Parathyroid adenoma (tissue), 2 donors: ENCODE results near the gene SAMM50.

Source experiments
- H2AFZ ChIP-seq: fragments of 300-600 bp; sonication (generic); one replicate; pipeline ENCODE4 v1.7.0; 2017; ENCODE audit warnings: antibody characterized with exemption, mild to moderate bottlenecking
- H3K27ac ChIP-seq: fragments of 300-600 bp; sonication (generic); one replicate; pipeline ENCODE4 v1.7.0; 2017
- H3K27me3 ChIP-seq: fragments of 300-600 bp; sonication (generic); one replicate; pipeline ENCODE4 v1.7.0; 2017; ENCODE audit warnings: low read length; ENCODE audit not compliant: control insufficient read depth, insufficient read depth
- H3K36me3 ChIP-seq: fragments of 300-600 bp; sonication (generic); one replicate; pipeline ENCODE4 v1.7.0; 2017; ENCODE audit warnings: low read length; ENCODE audit not compliant: control insufficient read depth, insufficient read depth
- H3K4me1 ChIP-seq: fragments of 300-600 bp; sonication (generic); one replicate; pipeline ENCODE4 v1.7.0; 2017; ENCODE audit warnings: control low read depth
- H3K4me2 ChIP-seq: fragments of 300-600 bp; sonication (generic); one replicate; pipeline ENCODE4 v1.7.0; 2017; ENCODE audit warnings: low read length
- H3K4me3 ChIP-seq: fragments of 300-600 bp; sonication (generic); one replicate; pipeline ENCODE4 v1.7.0; 2017; ENCODE audit warnings: low read depth, low read length
- H3K79me2 ChIP-seq: fragments of 300-600 bp; sonication (generic); one replicate; pipeline ENCODE4 v1.7.0; 2017; ENCODE audit warnings: control low read depth
- H3K9ac ChIP-seq: fragments of 300-600 bp; sonication (generic); one replicate; pipeline ENCODE4 v1.7.0; 2017; ENCODE audit warnings: mild to moderate bottlenecking
- H3K9me3 ChIP-seq: fragments of 300-600 bp; sonication (generic); one replicate; pipeline ENCODE4 v1.7.0; 2017; ENCODE audit warnings: low read length; ENCODE audit not compliant: control insufficient read depth
- CTCF ChIP-seq: fragments of 300-600 bp; sonication (generic); IDR thresholded peaks from one replicate; pipeline ENCODE4 v1.7.0; 2017; ENCODE audit warnings: antibody characterized with exemption, mild to moderate bottlenecking
- donor health status: primary hyperparathyroidism.

SAMM50 gene

GRCh38 chr22:43911351-43911750 is 43.9 kb upstream of the SAMM50 start:
- no peak for TF ChIP-seq CTCF
- Histone ChIP-seq H3K9me3 (no peaks in the 10 kb centered on the region), H3K9ac (no peak overlapping the region), H3K79me2 (no peaks in the 10 kb centered on the region), H3K4me2 (no peak overlapping the region), H2AFZ (no peak overlapping the region), H3K27ac (no peak overlapping the region), H3K4me1 (no peaks in the 10 kb centered on the region), H3K4me3 (no peak overlapping the region), H3K36me3 (no peaks in the 10 kb centered on the region), H3K27me3 (no peaks in the 10 kb centered on the region)

GRCh38 chr22:43917521-43917920 is 37.7 kb upstream of the SAMM50 start:
- Histone ChIP-seq H3K4me3 (no peak overlapping the region), H3K4me2 (no peak overlapping the region), H3K9me3 (no peaks in the 10 kb centered on the region), H3K36me3 (no peaks in the 10 kb centered on the region), H3K9ac (no peak overlapping the region), H2AFZ (no peak overlapping the region), H3K27ac (no peak overlapping the region), H3K79me2 (no peaks in the 10 kb centered on the region), H3K27me3 (no peaks in the 10 kb centered on the region), H3K4me1 (no peaks in the 10 kb centered on the region)
- TF ChIP-seq CTCF, result no peak

GRCh38 chr22:43919106-43919973 is 35.9 kb upstream of the SAMM50 start:
- H3K9ac ChIP-seq, result no peak overlapping the region
- no peak for TF ChIP-seq CTCF
- no peaks in the 10 kb centered on the region for H3K36me3 ChIP-seq
- H3K27ac ChIP-seq, result no peak overlapping the region
- H3K27me3 ChIP-seq, result no peaks in the 10 kb centered on the region
- H3K9me3 ChIP-seq, result no peaks in the 10 kb centered on the region
- no peak overlapping the region for H3K4me3 ChIP-seq
- no peaks in the 10 kb centered on the region for H3K79me2 ChIP-seq
- H3K4me1 ChIP-seq, result no peaks in the 10 kb centered on the region
- H3K4me2 ChIP-seq, result no peak overlapping the region
- H2AFZ ChIP-seq, result no peak overlapping the region

GRCh38 chr22:43921370-43921769 is 33.9 kb upstream of the SAMM50 start:
- no peak overlapping the region for H3K27ac ChIP-seq
- H3K9me3 ChIP-seq, result no peaks in the 10 kb centered on the region
- H3K36me3 ChIP-seq, result no peaks in the 10 kb centered on the region
- no peaks in the 10 kb centered on the region for H3K79me2 ChIP-seq
- H3K9ac ChIP-seq, result no peak overlapping the region
- H3K4me2 ChIP-seq, result no peak overlapping the region
- H3K4me3 ChIP-seq, result no peak overlapping the region
- H2AFZ ChIP-seq, result no peak overlapping the region
- no peak for TF ChIP-seq CTCF
- H3K27me3 ChIP-seq, result no peaks in the 10 kb centered on the region
- no peaks in the 10 kb centered on the region for H3K4me1 ChIP-seq

GRCh38 chr22:43922123-43922522 is 33.1 kb upstream of the SAMM50 start:
- H3K79me2 ChIP-seq, result no peaks in the 10 kb centered on the region
- no peak overlapping the region for H3K4me2 ChIP-seq
- no peaks in the 10 kb centered on the region for H3K36me3 ChIP-seq
- H3K4me3 ChIP-seq, result no peak overlapping the region
- no peak for TF ChIP-seq CTCF
- no peaks in the 10 kb centered on the region for H3K9me3 ChIP-seq
- H3K27me3 ChIP-seq, result no peaks in the 10 kb centered on the region
- no peak overlapping the region for H3K9ac ChIP-seq
- no peak overlapping the region for H2AFZ ChIP-seq
- H3K27ac ChIP-seq, result no peak overlapping the region
- H3K4me1 ChIP-seq, result no peaks in the 10 kb centered on the region
